Nephron (organoid): ENCODE measurements around the gene DPP7.

Experiments
- H3K27ac Mint-ChIP-seq, 3 experiments: 2 replicates each; pipeline ENCODE4 v1.8.0; 2020; ENCODE audit warnings: mixed read lengths in 3 of 3, mild to moderate bottlenecking in 2 of 3, moderate library complexity in 1 of 3
- H3K27me3 Mint-ChIP-seq: 2 replicates; pipeline ENCODE4 v1.8.0; 2021; ENCODE audit warnings: low read depth, mild to moderate bottlenecking, moderate library complexity, mixed read lengths
- H3K36me3 Mint-ChIP-seq: 2 replicates; pipeline ENCODE4 v1.8.0; 2020; ENCODE audit warnings: low read depth, mixed read lengths
- H3K4me1 Mint-ChIP-seq: 2 replicates; pipeline ENCODE4 v1.8.0; 2020; ENCODE audit warnings: mixed read lengths
- H3K4me3 Mint-ChIP-seq, 3 experiments: 2 replicates each; pipeline ENCODE4 v1.8.0; 2020; ENCODE audit warnings: mild to moderate bottlenecking in 3 of 3, mixed read lengths in 3 of 3, moderate library complexity in 2 of 3
- H3K9me3 Mint-ChIP-seq: 2 replicates; pipeline ENCODE4 v1.8.0; 2020; ENCODE audit warnings: mixed read lengths
- CTCF ChIP-seq, 3 experiments: fragments of 200-600 bp; sonication (generic); IDR thresholded peaks; one replicate each; pipeline ENCODE4 v1.5.0; 2021; ENCODE audit warnings: antibody characterized with exemption in 3 of 3; ENCODE audit not compliant: unreplicated experiment in 3 of 3

DPP7 gene

GRCh38 chr9:137114613-137115393 is at the start of gene DPP7:
Gene DPP7, minus strand, starts transcription at chr9:137114733. Its CDS starts 20 bp downstream, at chr9:137114713.
- Mint-ChIP-seq H3K36me3 (no peaks in the 10 kb centered on the region), H3K4me1 (no peaks in the 10 kb centered on the region), H3K27me3 (peaks cover 27% of the 10 kb centered on the region), H3K4me3 (peak within 1 kb of the TSS in 2 of 3 experiments; percentile 43 to 54), H3K9me3 (no peaks in the 10 kb centered on the region), H3K27ac (no peak within 1 kb of the TSS)
- TF ChIP-seq CTCF (IDR thresholded peaks at IDR 0.05; ENCODE audit: unreplicated experiment in 3 of 3): no peak

GRCh38 chr9:137163805-137164204 is 49.3 kb upstream of the DPP7 start:
- Mint-ChIP-seq H3K27me3 (peaks cover 88% of the 10 kb centered on the region), H3K9me3 (no peaks in the 10 kb centered on the region), H3K4me3 (no peak overlapping the region), H3K4me1 (no peaks in the 10 kb centered on the region), H3K36me3 (no peaks in the 10 kb centered on the region), H3K27ac (no peak overlapping the region)
- no peak for TF ChIP-seq CTCF (IDR thresholded peaks at IDR 0.05; ENCODE audit: unreplicated experiment in 3 of 3)

GRCh38 chr9:137163365-137163715 is 48.8 kb upstream of the DPP7 start:
- H3K27me3 Mint-ChIP-seq: peaks cover 88% of the 10 kb centered on the region
- H3K9me3 Mint-ChIP-seq: no peaks in the 10 kb centered on the region
- no peak for TF ChIP-seq CTCF (IDR thresholded peaks at IDR 0.05; ENCODE audit: unreplicated experiment in 3 of 3)
- no peaks in the 10 kb centered on the region for H3K36me3 Mint-ChIP-seq
- H3K27ac Mint-ChIP-seq: no peak overlapping the region
- no peaks in the 10 kb centered on the region for H3K4me1 Mint-ChIP-seq
- peak overlapping the region in 2 of 3 experiments; percentile 38 to 48 for H3K4me3 Mint-ChIP-seq

- peak overlapping the region in 2 of 3 experiments; percentile 48 to 67 for H3K4me3 Mint-ChIP-seq
- H3K9me3 Mint-ChIP-seq: no peaks in the 10 kb centered on the region
- peak in 1 of 3 experiments; percentile 25 for TF ChIP-seq CTCF (IDR thresholded peaks at IDR 0.05; ENCODE audit: unreplicated experiment in 3 of 3)
- no peaks in the 10 kb centered on the region for H3K4me1 Mint-ChIP-seq
- H3K27me3 Mint-ChIP-seq: peaks cover 93% of the 10 kb centered on the region
- no peaks in the 10 kb centered on the region for H3K36me3 Mint-ChIP-seq
- H3K27ac Mint-ChIP-seq: no peak overlapping the region
Measured at GRCh38 chr9:137162505-137163364, 48.2 kb upstream of the DPP7 start.

GRCh38 chr9:137161558-137162486 is 47.3 kb upstream of the DPP7 start:
- H3K27me3 Mint-ChIP-seq: peaks cover 93% of the 10 kb centered on the region
- no peaks in the 10 kb centered on the region for H3K36me3 Mint-ChIP-seq
- H3K4me3 Mint-ChIP-seq: no peak overlapping the region
- H3K4me1 Mint-ChIP-seq: no peaks in the 10 kb centered on the region
- H3K9me3 Mint-ChIP-seq: no peaks in the 10 kb centered on the region
- no peak overlapping the region for H3K27ac Mint-ChIP-seq
- TF ChIP-seq CTCF (IDR thresholded peaks at IDR 0.05; ENCODE audit: unreplicated experiment in 3 of 3): no peak
